ENCODE measurements around the gene KRTAP10-4. TPM values are rescaled to one million over a fixed set of nuclear protein-coding genes. Genes with fewer than 3 reads are reported as not detected.
"Not testable (repeated sequence)": the region's sequence is repeated elsewhere in the genome, so short reads cannot be mapped to it uniquely, and the experiment has no call there.

KRTAP10-4 gene
- total RNA-seq, 1 donor from 2014 or later = not detected

DNA sequence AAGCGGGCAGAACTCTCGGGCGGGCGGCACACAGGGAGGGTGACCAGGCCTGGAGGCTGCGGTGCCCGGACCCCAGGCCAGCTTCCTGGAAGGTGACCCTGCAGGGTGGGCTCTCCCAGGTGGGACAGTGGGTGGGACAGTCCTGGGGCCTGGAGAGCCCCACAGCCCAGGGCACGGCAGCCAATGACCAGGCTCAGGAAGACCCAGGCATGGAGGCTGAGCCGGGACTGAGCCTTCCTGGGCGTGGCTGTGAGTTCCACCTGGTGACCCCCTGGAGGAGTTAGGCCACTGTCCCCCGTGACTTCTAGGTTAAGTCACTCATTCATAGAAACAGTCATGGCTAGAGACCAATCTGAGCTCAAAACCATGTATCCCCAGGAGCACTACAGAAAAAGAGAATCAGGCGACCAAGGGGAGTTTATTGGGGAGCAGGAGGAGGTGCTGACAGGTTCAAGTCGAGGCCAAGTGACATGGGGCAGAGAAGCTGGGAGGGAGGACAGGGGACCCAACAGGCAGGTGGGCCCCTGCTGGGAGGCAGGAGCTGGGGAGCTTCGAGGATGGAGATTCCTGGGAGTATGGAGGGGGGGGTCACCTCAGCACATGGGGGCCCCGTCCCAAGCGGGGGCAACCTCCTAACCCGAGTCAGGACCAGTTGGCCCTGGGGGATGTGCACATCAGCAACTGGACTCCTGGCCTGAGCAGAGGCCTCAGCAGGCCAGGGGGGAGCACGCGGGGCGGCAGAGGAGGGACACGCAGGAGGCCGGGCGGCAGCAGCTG, 5.7 kb downstream of the KRTAP10-4 start:
- no peak for DNase-seq

DNA sequence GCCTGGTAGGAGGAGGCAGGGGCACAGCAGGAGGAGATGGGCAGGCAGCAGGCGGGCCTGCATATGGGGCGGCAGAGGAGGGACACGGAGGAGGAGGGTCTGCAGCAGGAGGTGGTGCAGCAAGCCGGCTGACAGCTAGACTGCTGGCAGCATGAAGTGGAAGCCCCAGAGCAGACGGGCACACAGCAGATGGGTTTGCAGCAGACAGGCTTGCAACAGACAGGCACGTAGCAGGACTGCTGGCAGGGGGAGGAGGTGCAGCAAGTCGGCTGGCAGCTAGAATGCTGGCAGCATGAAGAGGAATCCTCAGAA, 6.3 kb downstream of the KRTAP10-4 start:
- no peak for DNase-seq

DNA sequence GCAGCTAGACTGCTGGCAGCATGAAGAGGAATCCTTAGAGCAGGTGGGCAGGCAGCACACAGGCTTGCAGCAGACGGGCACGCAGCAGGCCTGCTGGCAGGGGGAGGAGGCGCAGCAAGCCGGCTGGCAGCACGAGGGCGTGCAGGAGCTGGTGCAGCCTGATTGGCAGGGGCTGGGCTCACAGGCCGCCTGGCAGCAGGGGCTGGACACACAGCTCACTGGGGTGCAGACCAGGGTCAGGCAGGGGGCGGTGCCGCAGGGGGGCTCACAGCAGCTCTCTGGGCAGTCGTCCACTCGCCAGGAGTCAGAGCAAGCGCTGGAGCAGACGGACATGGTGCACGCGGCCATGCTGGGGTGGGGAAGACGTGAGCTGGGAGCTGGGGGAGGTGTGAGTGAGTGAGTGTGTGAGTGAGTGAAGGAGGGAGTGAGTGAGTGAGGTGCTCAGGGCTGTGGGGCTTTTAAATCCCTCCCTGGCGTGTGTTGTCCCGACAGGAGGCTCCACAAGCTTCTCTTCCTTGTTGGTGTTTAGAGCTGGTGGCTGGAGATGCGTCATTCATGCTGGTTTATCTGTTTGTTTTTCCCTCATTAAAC, 6.8 kb downstream of the KRTAP10-4 start, which contains the start of gene KRTAP10-5:
TSS of gene KRTAP10-5 (minus strand) at position 374 of the 591 bp plus-strand sequence. CDS start at position 348, 26 bp downstream.
- DNase-seq = not testable (repeated sequence)

DNA sequence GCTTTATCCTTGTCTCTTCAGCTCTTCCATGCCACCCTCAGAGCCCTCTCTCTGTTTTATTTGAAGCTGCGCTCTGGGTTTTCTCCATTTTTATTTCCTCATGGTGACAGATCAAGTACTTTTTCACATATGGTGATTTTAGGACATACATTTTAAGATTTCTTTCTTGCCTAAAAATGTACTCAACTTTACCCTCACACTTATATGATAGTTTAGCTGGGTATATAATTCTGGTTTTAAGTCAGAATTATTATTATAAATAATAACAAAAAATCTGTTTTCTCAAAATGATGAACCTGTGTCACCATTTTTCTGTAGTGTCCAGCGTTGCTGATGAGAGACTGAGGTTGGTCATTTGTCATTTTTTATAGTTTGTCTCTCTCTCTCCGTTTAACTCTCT, 7.6 kb downstream of the KRTAP10-4 start:
- no peak for DNase-seq

DNA sequence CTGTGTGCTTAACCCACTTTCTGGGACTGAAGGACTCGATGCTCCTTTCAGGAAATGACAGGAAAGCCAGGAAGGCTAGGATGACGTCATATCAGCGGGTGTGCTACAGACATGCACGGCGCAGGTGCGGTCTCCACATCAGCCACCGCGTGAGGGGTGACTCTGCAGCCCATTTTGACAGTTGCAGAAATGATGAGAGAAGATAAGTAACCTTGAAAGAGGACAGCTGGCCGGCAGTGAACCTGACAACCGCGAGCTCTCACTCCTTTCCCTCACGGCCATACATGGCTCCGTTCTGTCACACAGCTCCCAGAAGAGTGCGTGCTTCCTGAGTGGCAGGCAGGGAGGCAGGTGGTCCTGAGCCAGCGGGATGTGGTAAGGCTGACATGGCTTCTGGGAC, 8.5 kb downstream of the KRTAP10-4 start:
- no peak for DNase-seq

DNA sequence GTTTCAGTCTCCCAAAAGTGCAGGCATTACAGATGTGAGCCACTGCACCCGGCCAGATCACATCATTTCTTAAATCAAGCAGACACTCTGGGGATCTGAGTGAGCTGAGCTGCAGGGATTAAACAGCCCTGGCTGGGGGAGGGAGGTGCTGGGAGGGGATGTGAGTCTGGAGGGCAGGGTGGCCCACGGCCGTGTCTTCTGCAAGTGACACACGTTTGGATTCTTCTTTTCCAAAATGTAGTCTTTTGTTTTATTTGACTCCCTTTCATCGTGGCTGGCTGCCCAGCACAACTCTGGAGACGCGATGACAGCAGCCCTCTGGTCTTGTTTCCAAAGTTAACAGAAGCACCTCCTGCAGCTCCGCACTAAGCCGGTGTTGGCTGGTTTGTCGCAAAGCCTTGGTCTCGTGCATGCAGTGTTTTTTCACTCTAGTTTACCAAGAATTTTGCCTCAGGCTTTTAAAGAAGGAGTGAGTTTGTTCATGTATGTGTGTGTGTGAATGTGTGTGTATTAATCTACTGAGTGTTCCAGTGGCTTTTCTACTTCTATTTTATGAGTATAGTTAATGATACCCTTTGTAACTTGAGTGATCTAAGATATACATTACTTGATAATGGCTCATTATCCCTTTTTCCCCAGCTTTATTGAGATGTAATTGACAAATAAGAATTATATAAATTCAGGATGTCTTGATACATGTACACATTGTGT, 9.7 kb downstream of the KRTAP10-4 start:
- no peak for DNase-seq

DNA sequence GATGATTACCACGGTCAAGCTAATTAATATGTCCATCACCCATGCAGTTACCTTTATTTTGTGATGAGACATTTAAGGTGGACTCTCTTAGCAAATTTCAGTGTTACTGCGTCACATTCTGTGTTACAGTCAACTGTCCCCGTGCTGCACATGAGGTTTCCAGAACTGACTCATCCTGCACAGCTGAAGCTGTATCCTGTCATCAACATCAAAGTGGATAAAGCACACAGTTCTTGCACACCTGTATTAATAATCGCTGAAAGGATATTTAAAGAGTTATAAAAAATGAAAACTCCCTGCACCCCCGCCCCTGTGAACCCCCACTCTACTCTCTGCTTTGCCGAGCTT, 10.2 kb downstream of the KRTAP10-4 start:
- DNase-seq = no peak

DNA sequence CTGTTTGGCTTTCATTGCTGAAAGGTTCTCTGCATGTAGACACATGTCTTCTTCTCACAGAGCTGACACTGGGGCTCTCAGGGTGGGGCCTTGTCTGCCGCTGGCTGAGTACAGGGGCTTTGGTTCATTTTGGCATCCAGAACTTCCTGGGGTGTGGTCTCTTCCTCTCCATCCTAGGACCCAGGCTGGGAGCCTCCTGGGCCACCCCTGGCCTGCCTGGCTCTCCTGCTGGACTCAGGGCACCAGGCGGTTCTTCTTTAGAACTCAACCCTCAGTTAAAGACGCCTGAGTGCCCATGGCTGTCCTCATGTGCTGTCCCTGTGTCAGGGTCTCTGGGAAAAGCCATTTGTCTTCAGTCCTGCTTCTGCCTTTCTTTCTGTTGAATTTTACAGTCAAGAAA, 12.4 kb downstream of the KRTAP10-4 start:
- DNase-seq = no peak

DNA sequence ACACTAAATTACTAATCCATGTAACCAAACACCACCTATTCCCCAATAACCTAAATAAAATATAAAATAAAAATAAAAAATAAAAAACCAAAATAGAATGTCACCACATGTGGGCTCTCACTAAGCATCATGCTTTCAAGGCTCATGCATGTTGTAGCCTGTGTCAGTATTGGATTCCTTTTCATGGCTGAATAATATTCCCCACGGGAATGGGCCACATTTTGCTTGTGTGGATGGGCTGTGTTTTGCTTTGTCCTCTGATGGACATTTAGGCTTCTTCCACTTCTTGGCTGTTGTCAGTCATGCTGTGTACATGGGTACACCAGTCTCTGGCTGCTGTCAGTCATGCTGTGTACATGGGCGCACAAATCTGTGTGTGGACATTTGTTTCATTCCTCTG, 15.6 kb downstream of the KRTAP10-4 start:
- no peak for DNase-seq

DNA sequence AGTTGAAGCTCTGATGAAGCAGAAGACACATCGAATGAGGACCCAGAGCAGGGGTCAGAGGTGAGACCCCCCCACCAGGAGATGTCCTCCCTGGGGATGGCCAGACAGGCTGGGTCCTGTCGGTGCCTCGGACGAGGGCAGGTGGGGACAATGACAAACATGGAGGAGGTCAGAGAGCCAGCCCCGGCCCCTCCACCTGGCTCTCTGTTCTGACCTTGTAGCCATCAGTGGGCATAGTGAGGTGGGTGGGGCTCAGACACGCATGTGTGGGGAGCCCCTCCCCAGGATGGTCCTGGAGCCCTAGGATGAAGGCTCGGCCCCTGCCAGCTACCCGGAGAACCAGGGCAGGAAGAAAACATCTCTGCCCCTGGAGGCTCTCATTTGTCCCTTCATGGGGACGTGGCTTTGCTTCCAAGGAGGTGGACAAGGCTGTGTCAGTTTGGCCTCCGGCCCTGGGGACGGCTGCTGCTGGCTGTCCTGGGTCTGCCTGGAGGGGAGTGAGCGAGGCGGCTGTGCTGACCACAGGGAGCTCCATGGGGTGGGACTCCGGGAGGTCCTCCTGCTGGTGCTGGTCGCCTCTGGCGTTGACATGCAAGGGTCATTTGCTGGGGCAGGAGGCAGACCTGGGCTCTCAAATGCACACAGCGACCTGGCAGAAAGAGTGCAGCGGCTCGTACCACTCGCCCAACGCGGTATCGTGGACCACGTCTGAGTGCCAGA, 16.2 kb downstream of the KRTAP10-4 start:
- no peak for DNase-seq

DNA sequence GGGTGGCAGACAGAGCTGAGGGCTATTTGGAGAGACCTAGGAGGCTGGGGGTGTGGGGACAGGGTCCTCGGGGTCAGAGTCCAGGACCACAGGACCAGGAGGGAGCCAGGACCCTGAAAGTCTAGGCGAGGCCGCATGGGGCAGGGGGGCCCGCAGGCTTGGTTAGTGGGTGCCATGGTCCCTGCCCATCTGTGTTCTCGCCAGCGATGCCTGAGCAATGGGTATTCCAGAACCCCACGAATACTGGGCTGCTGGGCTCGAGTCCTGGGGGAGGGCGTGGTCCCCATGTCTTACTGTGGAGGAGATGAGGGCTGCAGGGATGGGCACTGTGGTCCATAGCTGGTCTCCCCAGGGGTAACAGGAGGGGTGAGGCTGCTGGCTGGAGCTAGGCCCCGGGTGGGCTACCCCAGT, 16.8 kb downstream of the KRTAP10-4 start:
- no peak for DNase-seq

DNA sequence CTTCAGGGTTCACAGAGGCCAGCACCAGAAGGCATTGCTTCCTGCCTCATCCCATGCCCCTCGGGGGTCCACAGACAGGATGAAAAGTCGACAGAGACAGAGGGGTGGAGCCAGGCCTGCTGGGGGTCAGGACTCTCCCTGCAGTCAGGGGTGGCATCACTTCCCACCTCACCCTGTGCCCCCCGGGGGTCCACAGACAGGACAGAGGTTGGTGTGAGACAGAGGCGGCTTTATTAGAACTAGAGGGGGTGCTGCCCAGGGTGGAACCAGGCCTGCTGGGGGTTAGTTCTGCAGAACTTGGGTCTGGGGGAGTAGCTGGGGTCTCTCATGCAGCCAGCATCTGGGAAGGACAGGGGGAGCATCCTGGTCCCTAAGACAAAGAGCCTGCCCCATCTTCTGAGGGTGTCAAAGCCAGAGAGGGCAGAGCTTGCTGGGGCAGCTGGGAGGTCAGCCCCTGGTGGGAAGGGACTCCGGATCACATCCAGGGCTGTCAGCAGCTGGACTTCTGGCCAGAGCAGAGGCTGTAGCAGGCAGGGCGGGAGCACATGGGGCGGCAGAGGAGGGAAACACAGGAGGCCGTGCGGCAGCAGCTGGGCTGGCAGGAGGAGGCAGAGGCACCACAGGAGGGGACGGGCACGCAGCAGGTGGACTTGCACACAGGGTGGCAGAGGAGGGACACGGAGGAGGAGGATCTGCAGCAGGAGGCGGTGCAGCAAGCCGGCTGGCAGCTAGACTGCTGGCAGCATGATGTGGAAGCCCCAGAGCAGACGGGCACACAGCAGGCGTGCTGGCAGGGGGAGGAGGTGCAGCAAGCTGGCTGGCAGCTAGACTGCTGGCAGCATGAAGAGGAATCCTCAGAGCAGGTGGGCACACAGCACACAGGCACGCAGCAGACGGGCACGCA, 17.6 kb downstream of the KRTAP10-4 start:
- DNase-seq = not testable (repeated sequence)

DNA sequence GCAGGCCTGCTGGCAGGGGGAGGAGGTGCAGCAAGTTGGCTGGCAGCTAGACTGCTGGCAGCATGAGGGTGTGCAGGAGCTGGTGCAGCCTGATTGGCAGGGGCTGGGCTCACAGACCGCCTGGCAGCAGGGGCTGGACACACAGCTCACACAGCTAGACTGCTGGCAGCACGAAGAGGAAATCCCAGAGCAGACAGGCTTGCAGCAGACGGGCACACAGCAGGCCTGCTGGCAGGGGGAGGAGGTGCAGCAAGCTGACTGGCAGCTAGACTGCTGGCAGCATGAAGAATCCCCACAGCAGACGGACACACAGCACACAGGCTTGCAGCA, 18.2 kb downstream of the KRTAP10-4 start:
- not testable (repeated sequence) for DNase-seq

DNA sequence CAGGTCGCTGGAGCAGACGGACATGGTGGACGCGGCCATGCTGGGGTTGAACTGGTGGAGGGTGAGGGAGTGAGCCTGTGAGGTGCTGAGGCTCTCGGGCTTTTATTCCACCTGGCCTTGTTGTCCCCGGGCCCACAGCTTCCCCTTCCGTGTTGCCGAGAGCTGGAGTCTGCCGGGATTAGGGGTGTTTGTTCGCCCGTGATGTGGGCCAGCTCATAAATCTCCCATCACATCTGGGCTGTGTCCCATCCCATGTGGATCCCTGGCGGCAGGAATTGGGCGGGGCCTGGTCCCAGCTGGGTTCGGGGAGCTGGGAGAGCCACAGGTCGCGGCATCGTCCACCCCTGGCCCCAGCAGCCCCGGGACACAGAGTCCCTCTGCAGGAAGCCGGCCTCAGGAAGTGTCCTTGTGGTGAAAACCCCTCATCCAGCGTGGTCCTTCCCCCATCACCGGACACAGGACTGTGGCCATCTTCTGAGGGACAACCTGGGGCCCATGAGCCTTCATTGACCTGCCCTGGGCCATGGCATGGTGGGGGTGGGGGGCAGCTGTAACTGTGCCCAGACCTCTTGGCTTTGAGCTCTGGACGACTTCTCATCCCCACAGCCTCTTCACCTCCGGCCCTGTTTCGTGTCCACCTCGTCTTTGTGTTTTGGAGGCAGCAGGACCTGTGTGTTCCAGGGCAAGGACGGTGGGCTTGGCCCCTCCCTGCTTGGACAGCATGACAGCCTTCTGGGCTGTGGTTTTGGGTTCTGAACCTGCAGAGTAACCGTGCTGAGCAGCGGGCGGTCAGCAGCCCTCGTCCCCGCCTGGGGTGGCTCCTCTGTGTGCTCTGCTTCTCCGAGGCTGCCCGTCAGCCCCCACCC, 19.1 kb downstream of the KRTAP10-4 start, which contains the start of gene KRTAP10-6:
TSS of gene KRTAP10-6 (minus strand) at position 60 of the 866 bp plus-strand sequence. CDS start at position 39, 21 bp downstream.
- DNase-seq = no peak

DNA sequence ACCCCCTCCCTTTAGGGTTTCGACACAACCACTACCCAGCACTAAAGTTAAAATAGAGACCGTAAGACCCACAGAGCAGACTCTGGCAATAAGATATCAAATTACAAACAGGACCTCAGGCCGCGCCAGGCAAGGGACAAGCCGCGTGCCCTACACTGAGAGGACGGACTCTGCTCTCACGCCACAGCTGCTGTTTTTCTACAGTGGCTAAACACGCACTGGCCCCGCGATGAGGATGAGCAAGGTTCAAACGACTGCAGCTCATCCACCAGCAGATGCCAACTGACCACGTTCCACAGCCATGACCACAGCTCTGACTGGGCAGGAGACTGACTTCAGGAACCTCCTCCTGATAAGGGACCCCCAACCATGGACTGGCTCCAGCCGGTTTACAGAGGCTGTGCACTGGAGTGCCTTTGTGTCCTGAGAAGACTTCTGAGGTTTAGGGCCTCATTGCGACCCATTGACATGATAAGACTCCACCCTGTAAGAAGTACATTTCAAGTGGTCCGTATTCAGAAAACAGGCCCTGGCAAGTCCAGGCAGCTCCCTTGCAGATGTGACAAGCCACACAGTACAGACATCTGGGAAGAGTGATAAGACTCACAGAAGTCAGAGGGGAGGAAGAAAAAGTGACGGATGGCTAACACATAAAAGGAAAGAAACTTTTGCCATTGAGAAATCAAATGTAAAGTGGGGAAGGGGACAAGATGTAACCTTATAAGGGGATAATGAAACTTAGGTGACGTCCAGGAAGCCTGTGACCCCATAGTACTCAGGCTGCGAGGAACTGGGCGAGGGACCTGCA, 20.3 kb downstream of the KRTAP10-4 start:
- DNase-seq = no peak

DNA sequence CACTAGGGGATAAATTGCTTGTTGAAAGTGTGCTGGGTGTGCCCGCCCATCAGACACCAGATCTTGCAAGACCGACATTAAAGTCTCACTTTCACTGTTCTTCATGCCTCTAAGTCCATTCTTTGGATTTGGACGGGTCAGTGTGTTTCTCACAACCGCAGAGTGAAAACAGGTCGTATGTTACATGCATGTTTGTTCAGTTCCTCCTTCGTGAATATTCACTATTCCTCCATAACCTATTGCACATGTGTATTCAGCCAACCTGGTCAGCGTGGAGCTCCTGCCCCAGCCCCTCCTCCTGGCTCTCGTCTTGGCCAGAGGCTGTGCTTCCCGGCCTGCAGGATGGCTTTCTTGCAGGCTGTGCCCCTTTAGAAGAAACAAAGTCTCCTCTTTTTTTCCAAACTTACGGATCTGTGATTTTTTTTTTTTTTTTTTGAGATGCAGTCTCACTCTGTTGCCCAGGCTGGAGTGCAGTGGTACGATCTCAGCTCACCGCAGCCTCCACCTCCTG, 20.9 kb downstream of the KRTAP10-4 start:
- DNase-seq = no peak

DNA sequence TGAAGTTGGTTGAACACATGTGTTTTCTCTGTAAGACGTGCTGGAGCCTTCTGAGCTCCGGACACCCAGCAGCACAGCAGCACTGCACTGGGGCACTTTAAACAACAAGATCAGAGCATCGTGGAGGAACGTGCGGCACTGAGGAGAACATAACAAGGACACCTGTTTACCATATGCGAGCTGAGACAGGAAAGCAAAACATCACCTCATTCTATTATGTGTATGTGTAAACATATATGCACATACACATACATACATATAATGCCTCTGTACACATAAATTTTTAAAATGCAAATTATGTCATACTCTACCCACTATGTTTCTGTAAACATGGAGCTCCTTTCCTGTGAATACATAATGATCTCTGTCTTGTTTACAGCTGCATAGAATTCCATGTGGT, 22.0 kb downstream of the KRTAP10-4 start:
- no peak for DNase-seq

DNA sequence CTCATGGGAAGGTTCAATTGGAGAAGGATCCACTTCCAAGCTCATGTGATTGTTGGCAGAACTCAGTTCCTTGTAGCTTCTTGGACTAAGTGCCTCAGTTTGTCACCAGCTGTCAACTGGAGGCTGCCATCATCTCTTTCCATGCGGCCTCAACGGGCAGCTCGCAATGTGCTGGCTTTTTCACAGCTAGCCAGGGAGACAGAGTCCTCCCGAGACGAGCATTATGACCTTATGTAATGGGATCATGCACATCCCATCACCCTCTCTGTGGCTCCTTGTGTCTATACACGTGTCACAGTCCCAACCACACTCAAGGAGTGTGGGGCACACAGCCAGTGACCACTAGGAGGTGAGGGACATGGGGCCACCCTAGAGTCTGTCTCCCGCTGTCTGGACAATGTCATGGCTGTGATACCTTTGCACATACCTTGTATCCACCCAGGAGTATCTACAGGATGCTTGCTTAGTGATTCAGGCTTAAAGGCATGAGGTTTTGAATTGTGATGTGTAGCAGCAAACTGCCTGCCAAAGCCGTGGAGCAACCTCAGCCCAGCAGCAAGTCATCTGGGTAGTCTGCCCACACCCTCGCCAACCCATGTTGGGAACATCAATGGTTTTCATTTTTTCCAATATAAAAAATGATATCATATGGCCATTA, 22.7 kb downstream of the KRTAP10-4 start:
- DNase-seq = no peak

DNA sequence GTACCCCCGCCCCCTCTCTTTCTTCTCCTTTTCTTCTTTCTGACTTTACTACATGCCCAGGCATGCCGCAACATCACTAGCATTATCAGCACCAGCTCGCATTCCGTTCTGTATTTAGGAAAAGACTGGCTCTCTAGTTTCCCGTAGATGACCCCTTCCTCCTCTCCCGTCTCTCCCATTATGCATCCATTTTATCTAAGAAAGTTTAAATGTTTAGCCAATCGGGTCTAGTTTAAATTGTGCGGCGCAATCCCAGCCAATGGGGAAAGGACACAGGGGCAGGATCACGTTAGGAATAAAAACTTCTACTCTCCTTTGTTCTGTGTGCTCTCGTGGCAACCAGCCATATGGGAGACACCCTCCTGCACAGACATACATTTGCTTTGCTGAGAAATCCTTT, 24.5 kb downstream of the KRTAP10-4 start:
- no peak for DNase-seq

Data from occipital lobe (tissue), 2 donors.